Spleen (tissue), 7 donors: ENCODE measurements around the gene FAM47E.

Experiments used
- POLR2A ChIP-seq, 3 donors: fragments of 450-650 bp; IDR thresholded peaks; one replicate each; pipeline ENCODE4 v1.5.1; 2017; ENCODE audit warnings: antibody characterized with exemption in 3 of 3, mild to moderate bottlenecking in 1 of 3
- POLR2AphosphoS5 ChIP-seq, 3 donors: sonication (generic); formaldehyde crosslinking; IDR thresholded peaks; one replicate each; pipeline ENCODE4 v1.5.1; 2017; ENCODE audit warnings: antibody characterized with exemption in 3 of 3
- TF ChIP-seq, protein P1 (sequence below), 11 experiments: fragments of 200-600 bp in 7 of 11; fragments of 450-650 bp in 4 of 11; sonication (generic) in 4 of 11; IDR thresholded peaks in 8 of 11; conservative IDR thresholded peaks in 3 of 11; 1 replicate in 7 of 11; 2 replicates in 4 of 11; pipeline versions ENCODE4 v1.4.0 to v1.8.0; 2016 to 2021; ENCODE audit warnings: antibody characterized with exemption in 11 of 11, inconsistent platforms in 4 of 11, mild to moderate bottlenecking in 1 of 11
- donor health status: DM: no; HTN: no; CAD: no; lungs with moderate emphysema.
- donor health status: DM: no; HTN: no; CAD: no.
- donor health status: DM: no; HTN: no; CAD: no.

DNA sequence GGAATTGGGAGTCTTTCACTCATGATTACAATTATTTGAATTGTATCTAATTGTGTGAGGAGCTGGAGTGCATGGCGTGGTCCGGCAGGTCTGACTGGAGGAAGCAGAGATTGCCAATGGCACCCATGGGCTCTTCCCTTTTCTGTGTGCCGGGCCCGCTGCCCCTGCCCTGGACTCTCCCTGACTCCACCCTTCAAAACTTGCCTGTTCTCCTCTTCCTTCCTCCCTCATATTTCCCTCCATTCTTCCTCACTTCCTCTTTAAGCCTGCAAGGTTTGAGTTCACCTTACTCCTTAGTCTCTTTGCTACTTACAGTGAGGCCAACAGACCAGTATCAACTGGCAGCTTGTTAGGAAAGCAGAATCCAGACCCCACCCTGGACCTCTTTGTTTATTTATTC lies 48.5 kb downstream of the FAM47E start:
- TF ChIP-seq, protein P1, sequence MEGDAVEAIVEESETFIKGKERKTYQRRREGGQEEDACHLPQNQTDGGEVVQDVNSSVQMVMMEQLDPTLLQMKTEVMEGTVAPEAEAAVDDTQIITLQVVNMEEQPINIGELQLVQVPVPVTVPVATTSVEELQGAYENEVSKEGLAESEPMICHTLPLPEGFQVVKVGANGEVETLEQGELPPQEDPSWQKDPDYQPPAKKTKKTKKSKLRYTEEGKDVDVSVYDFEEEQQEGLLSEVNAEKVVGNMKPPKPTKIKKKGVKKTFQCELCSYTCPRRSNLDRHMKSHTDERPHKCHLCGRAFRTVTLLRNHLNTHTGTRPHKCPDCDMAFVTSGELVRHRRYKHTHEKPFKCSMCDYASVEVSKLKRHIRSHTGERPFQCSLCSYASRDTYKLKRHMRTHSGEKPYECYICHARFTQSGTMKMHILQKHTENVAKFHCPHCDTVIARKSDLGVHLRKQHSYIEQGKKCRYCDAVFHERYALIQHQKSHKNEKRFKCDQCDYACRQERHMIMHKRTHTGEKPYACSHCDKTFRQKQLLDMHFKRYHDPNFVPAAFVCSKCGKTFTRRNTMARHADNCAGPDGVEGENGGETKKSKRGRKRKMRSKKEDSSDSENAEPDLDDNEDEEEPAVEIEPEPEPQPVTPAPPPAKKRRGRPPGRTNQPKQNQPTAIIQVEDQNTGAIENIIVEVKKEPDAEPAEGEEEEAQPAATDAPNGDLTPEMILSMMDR (IDR thresholded peaks at IDR 0.05 in 8 of 11, conservative IDR thresholded peaks at IDR 0.05 in 3 of 11) = no peak
- no peak for TF ChIP-seq POLR2A (IDR thresholded peaks at IDR 0.05)
- TF ChIP-seq POLR2AphosphoS5 (IDR thresholded peaks at IDR 0.05) = no peak
